Stimulated activated naive CD8-positive, alpha-beta T cell treated with anti-CD3 and anti-CD28 coated beads, Interleukin-15, amount 100 ng/mL, for 72 hours (primary cell): ENCODE results near the gene PRSS33.
A peak's percentile ranks its signal among the peaks of the same experiment; 100 is the strongest.

Experiments used
- ATAC-seq: fragments of 150-1000 bp; cut with Tn5 transposase; 2 replicates; pipeline ENCODE4 v1.10.0; 2021; ENCODE audit warnings: mild to moderate bottlenecking, moderate library complexity
- DNase-seq, 2 donors: peaks; one replicate each; pipeline ENCODE4 v3.0.0; 2021 to 2022
- H3K27ac Mint-ChIP-seq, 2 donors: one replicate each; pipeline ENCODE4 v1.8.0; 2022; ENCODE audit warnings: mild to moderate bottlenecking in 2 of 2, mixed read lengths in 2 of 2, moderate library complexity in 2 of 2
- H3K27me3 Mint-ChIP-seq: one replicate; pipeline ENCODE4 v1.8.0; 2022; ENCODE audit warnings: mixed read lengths
- H3K4me1 Mint-ChIP-seq: one replicate; pipeline ENCODE4 v1.8.0; 2022; ENCODE audit warnings: mild to moderate bottlenecking, mixed read lengths
- H3K4me3 Mint-ChIP-seq, 2 donors: one replicate each; pipeline ENCODE4 v1.8.0; 2022; ENCODE audit warnings: mild to moderate bottlenecking in 2 of 2, mixed read lengths in 2 of 2, moderate library complexity in 1 of 2
- H3K9me3 Mint-ChIP-seq, 2 donors: one replicate each; pipeline ENCODE4 v1.8.0; 2022; ENCODE audit warnings: mixed read lengths in 2 of 2

Gene PRSS33

DNA sequence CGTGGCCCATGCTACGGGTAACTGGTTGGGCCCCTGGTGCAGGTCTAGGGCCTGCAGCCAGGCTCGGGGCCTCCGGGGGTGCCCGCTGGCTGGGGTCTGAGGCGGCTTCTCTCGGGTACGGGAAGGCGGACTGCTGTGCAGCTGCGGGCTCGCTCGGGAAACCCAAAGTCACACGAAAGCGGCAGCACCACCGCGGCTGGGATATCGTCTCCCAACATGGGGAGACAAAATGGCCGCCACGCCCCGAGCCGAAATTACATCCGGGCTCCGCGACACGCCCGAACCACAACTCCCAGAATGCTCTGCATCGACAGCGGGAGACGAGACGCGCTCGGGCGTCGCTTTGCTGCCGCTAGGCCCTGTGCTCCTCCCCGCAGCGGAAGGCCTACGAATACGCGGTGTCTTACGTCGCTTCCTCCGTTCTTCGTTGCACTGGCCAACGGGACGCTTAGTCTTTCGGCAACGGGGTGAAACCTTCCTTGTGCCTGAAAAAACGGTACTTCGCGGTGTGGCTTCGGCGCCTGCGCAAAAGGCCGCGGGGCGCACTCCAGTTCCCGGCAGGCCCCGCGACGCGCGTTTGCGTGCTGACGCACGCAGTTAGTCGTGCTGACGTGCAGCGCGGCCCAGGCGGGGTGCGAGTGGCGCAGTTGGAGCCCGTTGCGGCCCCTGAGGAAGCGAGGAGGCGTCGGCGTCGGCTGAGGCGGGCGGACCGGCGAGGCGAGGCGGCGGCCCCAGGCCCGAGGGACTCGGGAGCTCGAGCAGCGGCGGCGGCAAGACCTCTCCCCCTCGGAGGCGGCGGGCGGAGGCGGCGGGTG, 35.1 kb downstream of the PRSS33 start, which contains the start of gene SRRM2:
Gene SRRM2 (plus strand): TSS at position 604 of the 815 bp plus-strand sequence. CDS start 3,727 bp downstream, outside the sequence.
- H3K27ac Mint-ChIP-seq: peak within 1 kb of the TSS; percentile 99 to 100
- no peaks in the 10 kb centered on the region for H3K27me3 Mint-ChIP-seq
- peak within 1 kb of the TSS; percentile 94 to 95 for H3K4me3 Mint-ChIP-seq
- peak; percentile 94 for ATAC-seq
- peak; percentile 95 to 96 for DNase-seq
- H3K9me3 Mint-ChIP-seq: no peaks in the 10 kb centered on the region
- peaks cover 61% of the 10 kb centered on the region for H3K4me1 Mint-ChIP-seq

DNA sequence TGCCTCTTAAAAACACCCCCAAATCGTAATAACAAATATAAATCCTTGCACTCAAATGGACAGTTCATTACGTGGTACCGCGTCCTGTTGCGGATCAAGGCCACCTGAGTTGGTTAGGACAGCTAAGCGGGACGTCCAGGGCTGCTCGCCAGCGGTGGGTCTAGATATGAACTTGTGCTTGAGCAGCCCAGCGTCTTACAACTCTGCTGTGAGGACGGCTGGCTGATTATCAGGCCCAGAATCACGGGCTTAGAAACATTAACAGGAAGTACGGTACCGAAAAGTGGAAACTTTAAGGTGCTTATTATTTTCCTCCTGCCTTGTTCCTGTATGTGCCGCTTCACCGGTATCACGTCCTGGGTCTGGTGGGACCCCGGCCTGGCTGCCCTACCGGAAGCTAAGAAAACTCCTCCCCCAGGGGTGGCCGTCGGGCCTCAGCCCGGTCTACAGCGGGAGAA, 35.8 kb downstream of the PRSS33 start:
- ATAC-seq: no peak
- no peaks in the 10 kb centered on the region for H3K27me3 Mint-ChIP-seq

DNA sequence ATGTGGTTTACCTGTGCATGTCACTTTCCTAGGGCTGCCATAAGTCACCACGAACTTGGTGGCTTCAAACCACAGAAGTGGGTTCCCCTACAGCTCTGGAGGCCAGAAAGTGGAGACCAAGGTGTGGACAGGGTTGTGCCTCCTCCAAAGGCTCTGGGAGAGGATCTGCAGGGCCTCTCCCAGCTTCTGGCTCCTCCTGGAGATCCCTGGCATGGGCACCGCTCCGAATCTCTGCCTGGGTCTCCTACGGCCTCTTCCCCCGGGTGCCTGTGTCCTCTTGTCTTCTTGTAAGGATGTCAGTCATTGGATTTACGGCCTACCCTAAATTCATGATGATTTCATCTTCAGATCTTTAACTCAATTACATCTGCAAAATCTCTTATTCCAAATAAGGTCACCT, 37.4 kb downstream of the PRSS33 start:
- ATAC-seq (no peak), DNase-seq (no peak)
- H3K27me3 Mint-ChIP-seq: no peaks in the 10 kb centered on the region
- peak overlapping the region in 1 of 2 donors; percentile 89 for H3K27ac Mint-ChIP-seq
- H3K4me3 Mint-ChIP-seq: peak overlapping the region; percentile 62 to 80
- no peaks in the 10 kb centered on the region for H3K9me3 Mint-ChIP-seq
- H3K4me1 Mint-ChIP-seq: peaks cover 38% of the 10 kb centered on the region

More for the DNA sequence above, 35.8 kb downstream of the PRSS33 start:
- peak overlapping the region; percentile 99 to 100 for H3K27ac Mint-ChIP-seq
- peaks cover 54% of the 10 kb centered on the region for H3K4me1 Mint-ChIP-seq
- H3K4me3 Mint-ChIP-seq: peak overlapping the region; percentile 80 to 94
- DNase-seq: no peak
- no peaks in the 10 kb centered on the region for H3K9me3 Mint-ChIP-seq

DNA sequence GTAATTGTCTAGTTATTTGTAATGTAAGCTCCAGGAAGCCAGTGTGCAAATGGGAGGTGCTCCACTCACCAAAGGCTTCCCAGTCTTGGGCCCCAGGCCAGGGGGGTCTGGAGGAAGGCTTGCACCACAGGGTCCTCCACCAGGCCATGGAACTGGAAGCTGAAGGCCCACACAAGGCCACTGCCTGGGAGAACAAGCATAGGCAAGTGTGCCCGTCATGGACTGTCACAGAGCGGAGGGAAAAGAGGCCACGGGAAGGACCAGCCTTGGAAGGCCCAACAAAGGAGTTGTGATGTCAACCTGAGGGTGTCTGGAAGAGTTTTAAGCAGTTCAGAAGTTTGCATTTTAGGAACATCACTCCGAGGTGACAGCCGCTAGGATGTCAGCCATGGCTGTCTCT, 37.9 kb downstream of the PRSS33 start:
- Mint-ChIP-seq H3K27ac (no peak overlapping the region), H3K4me1 (peaks cover 33% of the 10 kb centered on the region), H3K4me3 (no peak overlapping the region)

DNA sequence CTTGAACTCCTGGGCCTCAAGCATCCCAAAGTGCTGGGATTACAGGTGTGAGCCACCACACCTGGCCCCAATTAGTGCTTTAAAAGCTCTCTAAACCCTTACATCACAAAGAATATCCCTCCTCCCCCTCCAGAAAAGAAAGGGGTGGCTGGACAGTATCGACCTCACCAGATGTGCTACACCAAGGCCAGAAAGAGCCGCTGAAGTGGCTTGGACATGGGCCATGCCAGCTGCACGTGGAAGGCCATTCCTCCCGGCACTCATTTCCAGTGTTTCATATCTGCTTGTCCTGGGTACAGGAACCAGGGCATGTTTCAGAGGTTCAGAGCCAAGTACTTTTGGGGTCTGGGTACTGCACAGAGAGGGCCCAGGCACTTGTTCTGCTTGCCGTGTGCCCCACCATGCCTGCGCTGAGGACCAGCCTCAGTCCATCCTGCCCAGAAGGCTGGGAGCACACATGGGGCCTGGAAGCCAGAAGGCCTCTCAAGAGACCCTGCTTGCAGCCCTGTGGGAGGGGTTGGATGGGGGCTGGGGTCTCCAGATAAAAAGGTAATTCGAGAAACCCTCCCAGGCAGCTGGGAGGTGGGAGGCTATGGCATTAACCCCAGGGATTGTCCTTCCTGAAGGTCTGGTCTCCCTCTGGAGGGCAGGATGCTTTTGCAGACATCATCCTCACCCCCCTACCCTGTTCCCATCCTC, 38.5 kb downstream of the PRSS33 start:
- H3K27me3 Mint-ChIP-seq: no peaks in the 10 kb centered on the region
- no peak for ATAC-seq
- no peak overlapping the region for H3K27ac Mint-ChIP-seq
- no peak for DNase-seq
- H3K9me3 Mint-ChIP-seq: no peaks in the 10 kb centered on the region
- peaks cover 27% of the 10 kb centered on the region for H3K4me1 Mint-ChIP-seq
- H3K4me3 Mint-ChIP-seq: no peak overlapping the region

More for the DNA sequence above, 37.9 kb downstream of the PRSS33 start:
- DNase-seq (no peak), ATAC-seq (no peak)
- Mint-ChIP-seq H3K27me3 (no peaks in the 10 kb centered on the region), H3K9me3 (no peaks in the 10 kb centered on the region)

DNA sequence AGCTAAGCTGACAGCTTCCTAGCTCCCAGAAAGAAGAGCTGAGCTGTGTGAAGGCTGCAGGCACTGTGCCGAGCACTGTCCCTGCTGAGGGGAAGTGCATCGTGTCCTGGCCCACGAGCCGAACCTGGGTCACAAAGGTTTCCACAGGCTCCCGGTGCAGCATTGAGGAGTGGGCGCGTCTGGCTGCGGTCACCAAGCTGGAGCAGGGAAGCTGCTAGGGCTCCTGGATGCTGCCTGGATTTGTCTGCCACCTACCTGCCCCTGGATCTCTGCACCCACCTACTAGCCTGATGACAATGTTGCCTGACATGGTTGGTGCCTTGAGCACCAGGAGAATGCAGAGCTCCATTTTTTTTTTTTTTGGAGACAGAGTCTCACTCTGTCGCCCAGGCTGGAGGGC, 41.4 kb downstream of the PRSS33 start:
- no peaks in the 10 kb centered on the region for H3K9me3 Mint-ChIP-seq
- DNase-seq: no peak
- H3K4me1 Mint-ChIP-seq: peaks cover 16% of the 10 kb centered on the region
- no peak overlapping the region for H3K4me3 Mint-ChIP-seq
- no peaks in the 10 kb centered on the region for H3K27me3 Mint-ChIP-seq
- H3K27ac Mint-ChIP-seq: no peak overlapping the region
- ATAC-seq: no peak

DNA sequence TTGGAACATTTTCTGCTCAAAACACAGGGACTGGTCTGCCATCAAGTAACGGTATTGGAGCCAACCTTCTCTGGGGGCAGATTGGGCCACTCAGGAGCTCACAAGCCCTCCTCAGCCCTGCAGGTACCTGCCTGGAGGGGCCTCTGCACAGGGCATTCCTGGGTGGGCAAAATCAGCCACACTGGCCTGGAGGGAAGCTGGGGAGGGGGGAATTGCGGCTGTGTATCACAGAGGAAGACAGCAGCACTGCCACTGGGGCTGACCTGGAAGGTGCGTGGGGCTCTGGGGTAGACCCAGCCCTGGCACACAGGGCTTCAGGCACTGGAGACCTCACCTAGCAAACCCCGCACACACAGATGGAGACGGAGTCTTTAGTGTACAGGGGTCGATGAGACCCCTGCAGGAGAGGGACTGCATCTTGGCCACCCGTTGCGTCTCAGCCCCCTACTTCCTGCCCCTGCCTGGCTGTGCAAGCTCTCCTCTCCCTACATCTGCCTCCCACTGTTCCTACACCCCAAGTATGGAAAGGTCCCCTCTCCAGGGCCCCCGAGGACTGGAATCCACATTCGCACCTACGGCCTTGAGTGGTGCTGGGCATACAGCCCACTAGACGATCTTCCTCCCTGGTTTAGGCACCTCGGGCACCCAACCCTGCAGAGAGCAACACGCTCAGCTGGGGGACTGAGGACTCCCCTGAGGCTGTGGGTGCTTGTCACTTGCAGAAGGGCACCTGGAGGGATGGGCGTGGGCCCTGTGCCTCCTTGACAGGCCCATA, 42.1 kb downstream of the PRSS33 start:
- Mint-ChIP-seq H3K9me3 (no peaks in the 10 kb centered on the region), H3K4me3 (no peak overlapping the region), H3K4me1 (peaks cover 10% of the 10 kb centered on the region), H3K27me3 (peaks cover 6% of the 10 kb centered on the region), H3K27ac (no peak overlapping the region)
- DNase-seq (no peak), ATAC-seq (peak; percentile 20)

DNA sequence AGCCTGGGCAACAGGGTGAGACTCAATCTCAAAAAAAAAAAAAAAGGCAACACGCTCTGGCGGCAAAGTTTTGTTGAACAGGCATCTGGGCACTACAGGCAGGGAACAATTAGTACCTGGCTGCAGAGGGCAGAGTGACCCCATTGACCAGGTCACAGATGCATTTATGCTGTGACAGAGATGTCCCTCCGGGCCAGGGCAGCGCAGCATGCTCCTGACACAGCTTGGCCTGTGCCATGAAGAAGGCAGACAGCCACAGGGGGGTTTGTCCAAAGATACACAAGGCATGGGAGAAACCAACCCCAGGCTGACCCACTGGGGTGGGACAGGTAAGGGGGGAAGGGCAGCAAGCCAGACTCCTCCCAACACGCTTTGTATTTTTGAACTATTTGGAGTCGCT, 42.6 kb downstream of the PRSS33 start:
- Mint-ChIP-seq H3K27ac (peak overlapping the region in 1 of 2 donors; percentile 40), H3K4me1 (peaks cover 6% of the 10 kb centered on the region), H3K9me3 (no peaks in the 10 kb centered on the region), H3K4me3 (no peak overlapping the region), H3K27me3 (peaks cover 9% of the 10 kb centered on the region)
- ATAC-seq: no peak
- DNase-seq: no peak

DNA sequence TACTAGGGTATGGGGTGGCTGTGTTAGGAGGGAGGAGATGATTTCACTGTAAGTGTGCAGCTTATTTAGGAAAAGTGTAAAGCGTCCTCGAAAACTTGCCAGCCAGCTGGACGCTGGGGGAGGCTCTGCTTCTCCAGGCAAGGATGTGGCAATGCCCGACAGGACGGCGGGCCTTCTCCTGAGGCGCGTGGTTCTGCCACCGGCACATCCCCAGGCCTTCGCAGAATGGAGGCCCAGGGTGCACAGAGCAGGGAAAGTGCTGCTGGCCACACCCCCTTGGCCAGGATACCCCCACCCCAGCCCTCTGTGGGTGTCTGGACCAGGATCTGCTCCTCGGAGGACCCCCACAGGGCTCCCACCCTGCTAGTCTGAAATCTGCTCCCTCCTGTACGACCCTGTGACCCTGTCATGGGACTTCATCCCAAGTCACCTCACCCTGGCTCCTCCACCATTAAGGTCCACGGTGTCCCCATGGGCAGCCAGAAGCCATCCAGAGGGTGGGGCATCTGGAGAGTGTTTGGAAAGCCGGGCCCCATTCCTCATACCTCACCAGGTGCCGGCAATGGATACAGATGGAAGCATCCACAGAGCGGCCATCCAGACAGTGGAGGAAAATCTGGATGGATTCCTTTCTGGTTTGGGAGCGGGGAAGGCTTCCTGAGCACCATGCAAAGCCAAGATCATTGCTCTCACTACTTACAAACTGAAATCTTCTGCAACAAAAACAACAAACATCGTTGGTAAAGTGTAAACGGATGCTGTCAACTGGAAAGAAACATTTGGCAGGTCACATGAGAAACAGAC, 44.2 kb downstream of the PRSS33 start:
- no peaks in the 10 kb centered on the region for H3K9me3 Mint-ChIP-seq
- no peak overlapping the region for H3K4me3 Mint-ChIP-seq
- H3K27me3 Mint-ChIP-seq: peaks cover 9% of the 10 kb centered on the region
- H3K27ac Mint-ChIP-seq: no peak overlapping the region
- no peak for DNase-seq
- H3K4me1 Mint-ChIP-seq: peaks cover 8% of the 10 kb centered on the region
- ATAC-seq: no peak

DNA sequence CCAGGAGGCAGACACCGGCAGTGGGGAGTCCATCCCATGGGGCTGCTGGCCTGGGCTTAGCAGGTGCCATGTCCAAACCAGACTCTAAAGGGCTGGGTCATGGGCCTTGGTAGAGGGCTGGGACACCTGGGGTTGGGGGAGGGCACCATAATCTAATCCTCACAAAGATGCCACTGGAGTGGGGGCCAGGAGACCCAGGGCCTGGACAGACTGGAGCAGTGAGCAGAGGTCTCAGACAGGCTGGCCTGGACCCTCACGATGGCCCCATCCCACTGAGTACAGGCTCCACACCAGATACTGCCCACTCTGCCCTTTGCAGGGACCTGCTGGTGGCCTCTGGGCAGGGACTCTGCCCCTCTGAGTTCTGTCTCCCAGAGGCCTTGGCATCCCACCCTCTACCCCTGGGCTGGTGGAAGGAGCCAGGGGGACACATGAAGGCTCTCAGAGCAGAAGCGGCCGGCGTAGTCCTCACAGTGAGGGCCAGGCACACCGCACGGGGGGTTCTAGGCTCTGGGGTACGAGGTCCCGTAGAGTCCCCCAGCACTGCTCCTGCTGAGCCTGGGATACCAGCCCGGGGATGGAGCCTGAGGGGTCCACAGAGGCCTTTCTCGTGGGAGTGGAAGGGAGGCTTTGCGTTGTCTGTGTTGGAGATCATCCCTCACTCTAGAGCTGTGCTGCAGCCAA, 44.9 kb downstream of the PRSS33 start:
- no peak for DNase-seq
- no peak for ATAC-seq
- Mint-ChIP-seq H3K4me3 (no peak overlapping the region), H3K4me1 (peaks cover 8% of the 10 kb centered on the region), H3K27me3 (peaks cover 9% of the 10 kb centered on the region), H3K27ac (no peak overlapping the region), H3K9me3 (no peaks in the 10 kb centered on the region)

DNA sequence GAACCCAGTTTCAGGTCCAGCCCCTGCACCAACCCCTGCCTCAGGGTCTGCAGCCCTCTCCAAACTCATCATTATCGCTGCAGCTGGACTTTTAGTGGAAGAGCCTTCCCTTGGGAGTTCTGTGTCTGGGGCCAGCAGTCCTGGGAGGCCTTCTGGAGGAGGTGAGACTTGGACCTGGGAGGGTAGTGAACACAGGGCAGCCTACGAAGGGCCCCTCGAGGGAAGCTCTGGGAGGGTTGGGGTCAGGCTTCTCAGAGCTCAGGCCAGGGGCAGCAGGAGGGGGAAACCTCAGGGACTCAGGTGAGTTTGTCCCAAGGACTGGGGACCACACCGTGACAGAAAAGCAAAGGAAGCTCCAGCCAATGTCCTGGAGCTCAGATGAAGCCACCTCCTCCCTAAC, 46.2 kb downstream of the PRSS33 start:
- no peak overlapping the region for H3K27ac Mint-ChIP-seq
- no peaks in the 10 kb centered on the region for H3K9me3 Mint-ChIP-seq
- H3K27me3 Mint-ChIP-seq: peaks cover 9% of the 10 kb centered on the region
- H3K4me3 Mint-ChIP-seq: no peak overlapping the region
- peaks cover 8% of the 10 kb centered on the region for H3K4me1 Mint-ChIP-seq
- no peak for ATAC-seq
- no peak for DNase-seq

DNA sequence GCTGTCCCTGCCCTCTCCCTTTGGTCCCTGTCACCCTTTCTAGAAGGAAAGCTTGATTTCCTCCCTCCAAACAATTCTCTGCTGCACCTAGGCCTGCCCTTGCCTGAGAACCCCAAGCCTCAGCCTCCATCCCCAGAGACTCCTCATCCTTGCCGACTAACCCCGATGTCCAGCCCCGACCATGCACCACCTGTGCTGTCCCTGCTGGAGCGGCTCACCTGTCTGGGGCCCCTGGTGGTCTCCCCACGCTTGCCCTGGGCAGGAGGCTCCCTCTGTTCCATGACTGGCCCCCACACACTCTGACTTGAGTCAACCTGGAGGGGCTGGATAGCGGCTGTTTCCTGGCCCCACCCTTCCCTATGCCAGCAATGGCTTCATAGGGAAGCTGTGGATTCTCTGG, 46.9 kb downstream of the PRSS33 start:
- Mint-ChIP-seq H3K4me1 (peaks cover 8% of the 10 kb centered on the region), H3K27me3 (peaks cover 9% of the 10 kb centered on the region), H3K4me3 (no peak overlapping the region), H3K9me3 (no peaks in the 10 kb centered on the region), H3K27ac (peak overlapping the region in 1 of 2 donors; percentile 60)
- DNase-seq (no peak), ATAC-seq (no peak)

DNA sequence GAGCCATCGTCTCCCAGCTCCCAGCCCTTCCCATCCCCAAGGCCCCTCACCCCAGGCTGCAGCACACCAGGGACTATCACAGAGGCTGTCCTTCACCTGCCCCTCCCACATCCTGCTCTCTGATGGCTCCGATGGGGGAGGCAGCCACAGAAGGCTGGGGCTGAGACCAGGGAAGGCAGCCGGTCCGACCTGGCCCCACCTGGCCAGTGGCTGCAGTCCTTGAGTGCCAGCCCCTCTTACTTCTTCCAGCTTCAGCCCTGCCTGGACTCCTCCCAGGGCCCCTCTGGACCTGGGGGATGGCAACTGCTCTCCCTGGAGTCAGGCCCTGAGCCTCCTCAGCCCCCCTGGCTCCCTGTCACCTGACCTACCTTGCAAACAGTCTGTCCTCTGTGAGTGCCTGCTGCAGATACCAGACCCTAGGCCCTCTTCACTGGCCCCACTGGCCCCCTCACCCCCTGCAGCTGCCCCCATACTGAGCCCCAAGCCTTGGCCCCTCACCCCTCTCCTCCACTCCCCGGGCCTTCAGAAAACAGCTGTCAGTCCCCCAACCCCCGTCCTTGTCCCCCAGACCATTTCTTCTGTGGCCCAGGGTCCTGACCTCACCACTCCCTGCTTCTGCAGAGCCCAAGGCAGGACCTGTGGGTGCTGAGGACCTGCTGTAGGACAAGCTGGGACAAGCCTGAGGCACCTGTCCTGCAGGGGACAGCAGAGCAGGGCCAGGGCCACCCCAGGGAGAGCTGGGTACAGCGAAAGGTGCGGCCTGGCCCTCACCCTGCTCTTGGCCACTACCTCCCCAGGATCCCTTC, 47.5 kb downstream of the PRSS33 start:
- ATAC-seq (no peak), DNase-seq (no peak)
- Mint-ChIP-seq H3K4me1 (peaks cover 8% of the 10 kb centered on the region), H3K27me3 (peaks cover 9% of the 10 kb centered on the region), H3K27ac (peak overlapping the region in 1 of 2 donors; percentile 93), H3K9me3 (no peaks in the 10 kb centered on the region), H3K4me3 (no peak overlapping the region)

DNA sequence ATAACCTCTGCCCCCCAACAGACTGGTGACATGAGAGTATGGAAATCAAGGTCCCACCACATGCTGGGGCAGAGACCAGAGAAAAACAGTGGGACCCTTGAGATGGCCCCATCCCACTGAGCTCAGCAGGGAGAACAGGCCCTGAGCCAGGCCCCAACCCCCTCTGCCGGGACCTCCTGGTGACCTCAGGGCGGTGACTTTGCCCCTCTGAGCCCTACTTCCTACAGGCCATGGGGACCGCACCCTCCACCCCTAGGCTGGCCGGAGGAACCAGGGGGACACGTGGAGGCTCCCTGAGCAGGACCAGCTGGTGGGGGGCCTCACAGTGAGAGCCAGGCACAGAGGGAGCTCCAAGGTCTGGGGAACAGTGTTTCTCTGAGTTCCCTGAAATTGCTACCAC, 48.7 kb downstream of the PRSS33 start:
- Mint-ChIP-seq H3K4me1 (peaks cover 8% of the 10 kb centered on the region), H3K27me3 (peaks cover 9% of the 10 kb centered on the region), H3K27ac (peak overlapping the region in 1 of 2 donors; percentile 4), H3K9me3 (no peaks in the 10 kb centered on the region), H3K4me3 (no peak overlapping the region)
- DNase-seq: no peak
- ATAC-seq: peak; percentile 21
